ENCODE results near the gene PDE9A. TPM values are rescaled to one million over a fixed set of nuclear protein-coding genes. Genes with fewer than 3 reads are reported as not detected.
A peak's percentile ranks its signal among the peaks of the same experiment; 100 is the strongest.

PDE9A gene
- total RNA-seq, 4 donors from 2014 or later: 10.6 to 83.2 (median 28.5) TPM

GRCh38 chr21:42640486-42640885 lies 12.9 kb upstream of the PDE9A start:
- no peak for ATAC-seq
- peaks cover 0 to 32% (median 12%) of the 10 kb centered on the region in 3 donors for H3K4me1 ChIP-seq
- no peak overlapping the region for H3K4me3 ChIP-seq
- H3K27me3 ChIP-seq: peaks cover 25% of the 10 kb centered on the region
- H3K36me3 ChIP-seq: no peaks in the 10 kb centered on the region
- no peak for TF ChIP-seq EP300 (IDR thresholded peaks at IDR 0.05)
- TF ChIP-seq POLR2AphosphoS5 (IDR thresholded peaks at IDR 0.05): no peak
- no peak for TF ChIP-seq CTCF (IDR thresholded peaks at IDR 0.05)
- no peak for TF ChIP-seq POLR2A (IDR thresholded peaks at IDR 0.05)
- H3K9me3 ChIP-seq: no peaks in the 10 kb centered on the region
- no peak overlapping the region for H3K27ac ChIP-seq
- 32 to 90% methylated on average over 1 to 4 of the region's 4 CpGs for WGBS, 2 donors (ENCODE audit: low coverage in 1 of 2)

GRCh38 chr21:42641311-42642218 lies 11.9 kb upstream of the PDE9A start:
- peaks cover 0 to 25% (median 12%) of the 10 kb centered on the region in 3 donors for H3K4me1 ChIP-seq
- peak overlapping the region in 1 of 4 donors; percentile 36 for H3K27ac ChIP-seq
- H3K9me3 ChIP-seq: no peaks in the 10 kb centered on the region
- TF ChIP-seq POLR2AphosphoS5 (IDR thresholded peaks at IDR 0.05) (no peak), CTCF (IDR thresholded peaks at IDR 0.05) (no peak), POLR2A (IDR thresholded peaks at IDR 0.05) (no peak), EP300 (IDR thresholded peaks at IDR 0.05) (no peak)
- H3K27me3 ChIP-seq: peaks cover 25% of the 10 kb centered on the region
- no peaks in the 10 kb centered on the region for H3K36me3 ChIP-seq
- H3K4me3 ChIP-seq: peak overlapping the region in 1 of 2 donors; percentile 20
- WGBS, 2 donors (ENCODE audit: low coverage in 1 of 2): 17 to 39% methylated on average over 5 to 14 of the region's 24 CpGs
- no peak for ATAC-seq

GRCh38 chr21:42642219-42642745 lies 11.1 kb upstream of the PDE9A start:
- H3K36me3 ChIP-seq: no peaks in the 10 kb centered on the region
- 70% methylated on average over 5 of the region's 8 CpGs; no CpG with 5 or more reads in 1 of the 2 donors for WGBS, 2 donors (ENCODE audit: low coverage in 1 of 2)
- TF ChIP-seq POLR2A (IDR thresholded peaks at IDR 0.05) (no peak), POLR2AphosphoS5 (IDR thresholded peaks at IDR 0.05) (no peak), CTCF (IDR thresholded peaks at IDR 0.05) (no peak), EP300 (IDR thresholded peaks at IDR 0.05) (no peak)
- H3K27ac ChIP-seq: no peak overlapping the region
- peaks cover 0 to 20% (median 12%) of the 10 kb centered on the region in 3 donors for H3K4me1 ChIP-seq
- H3K27me3 ChIP-seq: peaks cover 25% of the 10 kb centered on the region
- H3K4me3 ChIP-seq: no peak overlapping the region
- H3K9me3 ChIP-seq: no peaks in the 10 kb centered on the region
- no peak for ATAC-seq

GRCh38 chr21:42644223-42645208 lies 8.9 kb upstream of the PDE9A start:
- H3K36me3 ChIP-seq: no peaks in the 10 kb centered on the region
- H3K4me3 ChIP-seq: no peak overlapping the region
- TF ChIP-seq CTCF (IDR thresholded peaks at IDR 0.05): no peak
- TF ChIP-seq POLR2AphosphoS5 (IDR thresholded peaks at IDR 0.05): no peak
- TF ChIP-seq POLR2A (IDR thresholded peaks at IDR 0.05): no peak
- no peak for TF ChIP-seq EP300 (IDR thresholded peaks at IDR 0.05)
- no peak for ATAC-seq
- WGBS, 2 donors (ENCODE audit: low coverage in 1 of 2): 18 to 70% methylated on average over 3 to 7 of the region's 21 CpGs
- no peaks in the 10 kb centered on the region for H3K9me3 ChIP-seq
- H3K27ac ChIP-seq: peak overlapping the region in 1 of 4 donors; percentile 40
- H3K4me1 ChIP-seq: peaks cover 0 to 20% (median 12%) of the 10 kb centered on the region in 3 donors
- peaks cover 5% of the 10 kb centered on the region for H3K27me3 ChIP-seq
